ENCODE results near the gene JAZF1.

The JAZF1 gene

GRCh38 chr7:27929127-27929526 lies 251.5 kb downstream of the JAZF1 start:
- H3K79me2 ChIP-seq (ENCODE audit: control insufficient read depth, low read length), result no peaks in the 10 kb centered on the region
- no peaks in the 10 kb centered on the region for H4K20me1 ChIP-seq (ENCODE audit: control insufficient read depth, insufficient read depth, low read depth, low read length)
- H3K4me1 ChIP-seq (ENCODE audit: control insufficient read depth, low read length), result peaks cover 5% of the 10 kb centered on the region
- no peaks in the 10 kb centered on the region for H3F3A ChIP-seq (ENCODE audit: control insufficient read depth, insufficient read depth)
- no peaks in the 10 kb centered on the region for H3K36me3 ChIP-seq (ENCODE audit: control insufficient read depth, low read length)
- no peak overlapping the region for H3K4me3 ChIP-seq (ENCODE audit: low read length)
- TF ChIP-seq EZH2phosphoT487 (IDR thresholded peaks at IDR 0.05; ENCODE audit: borderline replicate concordance, low read length) (no peak), CTCF (IDR thresholded peaks at IDR 0.05; ENCODE audit: low read depth, low read length, poor library complexity, severe bottlenecking) (no peak)
- no peaks in the 10 kb centered on the region for H3K9me2 ChIP-seq (replicated peaks; ENCODE audit: control insufficient read depth, low read length)
- no peak overlapping the region for H3K27ac ChIP-seq (ENCODE audit: low read depth, low read length)
- H3K9me3 ChIP-seq (ENCODE audit: control insufficient read depth, insufficient read depth, low read length), result no peaks in the 10 kb centered on the region
- no peak overlapping the region for H3K4me2 ChIP-seq (ENCODE audit: low read length)
- H3K27me3 ChIP-seq (ENCODE audit: control insufficient read depth, low read length), result no peaks in the 10 kb centered on the region

- no peaks in the 10 kb centered on the region for H3K9me3 ChIP-seq (ENCODE audit: control insufficient read depth, insufficient read depth, low read length)
- peaks cover 7% of the 10 kb centered on the region for H3K79me2 ChIP-seq (ENCODE audit: control insufficient read depth, low read length)
- H3K4me2 ChIP-seq (ENCODE audit: low read length), result no peak overlapping the region
- H3K36me3 ChIP-seq (ENCODE audit: control insufficient read depth, low read length), result no peaks in the 10 kb centered on the region
- H4K20me1 ChIP-seq (ENCODE audit: control insufficient read depth, insufficient read depth, low read depth, low read length), result no peaks in the 10 kb centered on the region
- peaks cover 17% of the 10 kb centered on the region for H3K4me1 ChIP-seq (ENCODE audit: control insufficient read depth, low read length)
- H3K27me3 ChIP-seq (ENCODE audit: control insufficient read depth, low read length), result no peaks in the 10 kb centered on the region
- H3K27ac ChIP-seq (ENCODE audit: low read depth, low read length), result no peak overlapping the region
- no peaks in the 10 kb centered on the region for H3F3A ChIP-seq (ENCODE audit: control insufficient read depth, insufficient read depth)
- no peak for TF ChIP-seq EZH2phosphoT487 (IDR thresholded peaks at IDR 0.05; ENCODE audit: borderline replicate concordance, low read length)
- no peak for TF ChIP-seq CTCF (IDR thresholded peaks at IDR 0.05; ENCODE audit: low read depth, low read length, poor library complexity, severe bottlenecking)
- H3K4me3 ChIP-seq (ENCODE audit: low read length), result no peak overlapping the region
- no peaks in the 10 kb centered on the region for H3K9me2 ChIP-seq (replicated peaks; ENCODE audit: control insufficient read depth, low read length)
These were observed 252.6 kb downstream of the JAZF1 start for GRCh38 chr7:27928001-27928400.

GRCh38 chr7:27925573-27926201 lies 254.9 kb downstream of the JAZF1 start:
- Histone ChIP-seq H3K4me2 (ENCODE audit: low read length) (no peak overlapping the region), H3K27ac (ENCODE audit: low read depth, low read length) (no peak overlapping the region), H3K27me3 (ENCODE audit: control insufficient read depth, low read length) (no peaks in the 10 kb centered on the region), H3K36me3 (ENCODE audit: control insufficient read depth, low read length) (no peaks in the 10 kb centered on the region), H3K4me3 (ENCODE audit: low read length) (no peak overlapping the region), H3K9me3 (ENCODE audit: control insufficient read depth, insufficient read depth, low read length) (no peaks in the 10 kb centered on the region), H3F3A (ENCODE audit: control insufficient read depth, insufficient read depth) (peaks cover 9% of the 10 kb centered on the region; the same call in 1 of the 2 replicates), H3K9me2 (replicated peaks; ENCODE audit: control insufficient read depth, low read length) (no peaks in the 10 kb centered on the region), H3K4me1 (ENCODE audit: control insufficient read depth, low read length) (peaks cover 40% of the 10 kb centered on the region), H4K20me1 (ENCODE audit: control insufficient read depth, insufficient read depth, low read depth, low read length) (no peaks in the 10 kb centered on the region), H3K79me2 (ENCODE audit: control insufficient read depth, low read length) (peaks cover 15% of the 10 kb centered on the region)
- TF ChIP-seq CTCF (IDR thresholded peaks at IDR 0.05; ENCODE audit: low read depth, low read length, poor library complexity, severe bottlenecking) (no peak), EZH2phosphoT487 (IDR thresholded peaks at IDR 0.05; ENCODE audit: borderline replicate concordance, low read length) (no peak)

All from DOHH2 (cell line).